Astrocyte (in vitro differentiated cells and primary cell): ENCODE data around the gene FAM234B. TPM values are rescaled to one million over a fixed set of nuclear protein-coding genes. Genes with fewer than 3 reads are reported as not detected.

Source experiments
- DNase-seq: peaks from one replicate; pipeline ENCODE4 v3.0.0-alpha.2; 2010; ENCODE audit warnings: low read depth
- FAIRE-seq: peaks from 2 replicates; lab custom pipeline; 2011; peaks lifted over from hg19 to GRCh38; lab: Jason Lieb, UNC
- H2AFZ ChIP-seq: 2 replicates; pipeline ENCODE4 v1.6.0; 2012; ENCODE audit warnings: low read depth, low read length, inconsistent platforms
- H3K27ac ChIP-seq: 2 replicates; pipeline ENCODE4 v1.5.1; 2011; ENCODE audit warnings: low read depth, low read length, inconsistent platforms
- H3K27me3 ChIP-seq: 2 replicates; pipeline ENCODE4 v1.6.0; 2011; ENCODE audit warnings: low read length, inconsistent platforms; ENCODE audit not compliant: insufficient read depth
- H3K36me3 ChIP-seq: 2 replicates; pipeline ENCODE4 v1.5.1; 2011; ENCODE audit warnings: low read length, inconsistent platforms; ENCODE audit not compliant: insufficient read depth
- H3K4me1 ChIP-seq: 2 replicates; pipeline ENCODE4 v1.5.1; 2011; ENCODE audit warnings: low read length, inconsistent platforms; ENCODE audit not compliant: insufficient read depth
- H3K4me2 ChIP-seq: 2 replicates; pipeline ENCODE4 v1.6.0; 2012; ENCODE audit warnings: low read length, inconsistent platforms
- H3K4me3 ChIP-seq: 2 replicates; pipeline ENCODE4 v1.5.1; 2011; ENCODE audit warnings: low read depth, mild to moderate bottlenecking, low read length, inconsistent platforms; ENCODE audit not compliant: insufficient read depth
- H3K79me2 ChIP-seq: 2 replicates; pipeline ENCODE4 v1.6.0; 2012; ENCODE audit warnings: mild to moderate bottlenecking, low read length, inconsistent platforms; ENCODE audit not compliant: insufficient read depth
- H3K9ac ChIP-seq: 2 replicates; pipeline ENCODE4 v1.6.0; 2012; ENCODE audit warnings: mild to moderate bottlenecking, low read length, inconsistent platforms
- H3K9me3 ChIP-seq: 2 replicates; pipeline ENCODE4 v1.5.1; 2012; ENCODE audit warnings: low read depth, mild to moderate bottlenecking, low read length, inconsistent platforms; ENCODE audit not compliant: insufficient read depth
- H4K20me1 ChIP-seq: 2 replicates; pipeline ENCODE4 v1.6.0; 2012; ENCODE audit warnings: low read length, inconsistent platforms; ENCODE audit not compliant: insufficient read depth
- H3K27ac Mint-ChIP-seq: one replicate; pipeline ENCODE4 v1.8.0; 2021; ENCODE audit warnings: mild to moderate bottlenecking, mixed read lengths; ENCODE audit not compliant: unreplicated experiment
- H3K27me3 Mint-ChIP-seq: one replicate; pipeline ENCODE4 v1.8.0; 2021; ENCODE audit warnings: low read depth, mixed read lengths; ENCODE audit not compliant: unreplicated experiment
- H3K36me3 Mint-ChIP-seq: one replicate; pipeline ENCODE4 v1.8.0; 2021; ENCODE audit warnings: low read depth, mixed read lengths; ENCODE audit not compliant: unreplicated experiment
- H3K4me1 Mint-ChIP-seq: one replicate; pipeline ENCODE4 v1.8.0; 2021; ENCODE audit warnings: low read depth, mixed read lengths; ENCODE audit not compliant: unreplicated experiment
- H3K4me3 Mint-ChIP-seq: one replicate; pipeline ENCODE4 v1.8.0; 2021; ENCODE audit warnings: mild to moderate bottlenecking, moderate library complexity, mixed read lengths; ENCODE audit not compliant: unreplicated experiment
- H3K9me3 Mint-ChIP-seq: one replicate; pipeline ENCODE4 v1.8.0; 2021; ENCODE audit warnings: mild to moderate bottlenecking, mixed read lengths; ENCODE audit not compliant: unreplicated experiment
- CTCF ChIP-seq: IDR thresholded peaks from 2 replicates; pipeline ENCODE4 v1.5.1; 2011; ENCODE audit warnings: low read depth, mild to moderate bottlenecking, inconsistent platforms, low read length, moderate library complexity; ENCODE audit not compliant: insufficient read depth
- EZH2 ChIP-seq: IDR thresholded peaks from 2 replicates; pipeline ENCODE4 v1.6.1; 2012; ENCODE audit warnings: mild to moderate bottlenecking, low read length, inconsistent platforms; ENCODE audit not compliant: insufficient read depth
- total RNA-seq: library from RNA; stranded (reverse); gene quantifications from 2 replicates; pipeline ENCODE4 v1.2.1, GENCODE V29; 2021

Gene FAM234B
- total RNA-seq, 1 donor from 2014 or later = 6.2 TPM

GRCh38 chr12:13088496-13088895, 44.3 kb downstream of the FAM234B start:
- no peak overlapping the region for H2AFZ ChIP-seq
- no peak overlapping the region for H3K4me2 ChIP-seq
- H3K9me3 ChIP-seq = no peaks in the 10 kb centered on the region
- Mint-ChIP-seq H3K36me3 (no peaks in the 10 kb centered on the region), H3K27ac (no peak overlapping the region), H3K4me1 (peaks cover 12% of the 10 kb centered on the region), H3K9me3 (no peaks in the 10 kb centered on the region), H3K27me3 (peaks cover 11% of the 10 kb centered on the region), H3K4me3 (no peak overlapping the region)
- H3K79me2 ChIP-seq = no peaks in the 10 kb centered on the region
- no peaks in the 10 kb centered on the region for H3K27me3 ChIP-seq
- H4K20me1 ChIP-seq = no peaks in the 10 kb centered on the region
- DNase-seq (no peak), FAIRE-seq (no peak)
- no peak for TF ChIP-seq EZH2
- TF ChIP-seq CTCF = no peak
- H3K27ac ChIP-seq = no peak overlapping the region
- H3K4me1 ChIP-seq = peaks cover 5% of the 10 kb centered on the region
- H3K4me3 ChIP-seq = no peak overlapping the region
- H3K9ac ChIP-seq = no peak overlapping the region
- H3K36me3 ChIP-seq = no peaks in the 10 kb centered on the region

GRCh38 chr12:13090054-13090453, 45.9 kb downstream of the FAM234B start:
- H3K36me3 ChIP-seq = no peaks in the 10 kb centered on the region
- H2AFZ ChIP-seq = no peak overlapping the region
- H3K9ac ChIP-seq = no peak overlapping the region
- peaks cover 22% of the 10 kb centered on the region for H3K4me1 Mint-ChIP-seq
- H3K79me2 ChIP-seq = no peaks in the 10 kb centered on the region
- peaks cover 16% of the 10 kb centered on the region for H3K4me1 ChIP-seq
- peaks cover 11% of the 10 kb centered on the region for H3K27me3 Mint-ChIP-seq
- H3K27ac ChIP-seq = no peak overlapping the region
- no peaks in the 10 kb centered on the region for H3K9me3 ChIP-seq
- H3K4me3 ChIP-seq = no peak overlapping the region
- H3K4me2 ChIP-seq = no peak overlapping the region
- no peaks in the 10 kb centered on the region for H3K36me3 Mint-ChIP-seq
- no peak overlapping the region for H3K27ac Mint-ChIP-seq
- TF ChIP-seq CTCF (no peak), EZH2 (no peak)
- FAIRE-seq = no peak
- H3K27me3 ChIP-seq = no peaks in the 10 kb centered on the region
- no peak for DNase-seq
- no peaks in the 10 kb centered on the region for H4K20me1 ChIP-seq
- H3K4me3 Mint-ChIP-seq = no peak overlapping the region
- H3K9me3 Mint-ChIP-seq = no peaks in the 10 kb centered on the region

- no peaks in the 10 kb centered on the region for H3K36me3 Mint-ChIP-seq
- Histone ChIP-seq H3K9ac (no peak overlapping the region), H3K27ac (no peak overlapping the region), H3K36me3 (no peaks in the 10 kb centered on the region), H3K9me3 (no peaks in the 10 kb centered on the region), H3K4me1 (peaks cover 16% of the 10 kb centered on the region), H4K20me1 (no peaks in the 10 kb centered on the region), H3K79me2 (no peaks in the 10 kb centered on the region), H3K4me3 (no peak overlapping the region), H3K27me3 (no peaks in the 10 kb centered on the region), H3K4me2 (no peak overlapping the region), H2AFZ (no peak overlapping the region)
- peaks cover 16% of the 10 kb centered on the region for H3K4me1 Mint-ChIP-seq
- no peaks in the 10 kb centered on the region for H3K9me3 Mint-ChIP-seq
- DNase-seq = no peak
- H3K27ac Mint-ChIP-seq = no peak overlapping the region
- TF ChIP-seq EZH2 (no peak), CTCF (no peak)
- peaks cover 11% of the 10 kb centered on the region for H3K27me3 Mint-ChIP-seq
- H3K4me3 Mint-ChIP-seq = no peak overlapping the region
- no peak for FAIRE-seq
Measured at GRCh38 chr12:13091832-13092231, 47.7 kb downstream of the FAM234B start.
